ENCODE measurements around the gene INPP5A.
"Not testable (repeated sequence)": the region's sequence is repeated elsewhere in the genome, so short reads cannot be mapped to it uniquely, and the experiment has no call there.

Gene INPP5A

DNA sequence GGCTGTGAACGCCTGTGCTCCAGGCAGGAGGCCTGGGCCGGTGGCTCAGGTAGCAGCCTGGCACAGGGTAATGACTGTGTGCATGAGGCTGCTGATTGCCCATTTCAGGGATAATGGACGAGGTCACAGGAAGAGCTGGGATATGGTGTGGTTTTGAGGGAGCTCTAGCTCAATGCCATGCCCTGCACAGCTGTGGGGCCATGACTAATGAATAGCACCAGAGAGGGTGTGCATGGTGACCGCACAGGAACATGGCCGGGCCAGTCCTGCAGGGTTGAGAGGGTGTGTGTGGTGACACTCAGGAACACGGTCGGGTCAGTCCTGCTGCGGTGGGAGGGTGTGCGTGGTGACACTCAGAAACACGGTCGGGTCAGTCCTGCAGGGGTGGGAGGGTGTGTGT, 226.5 kb downstream of the INPP5A start:
- no peak for DNase-seq (ENCODE audit: low spot score)

DNA sequence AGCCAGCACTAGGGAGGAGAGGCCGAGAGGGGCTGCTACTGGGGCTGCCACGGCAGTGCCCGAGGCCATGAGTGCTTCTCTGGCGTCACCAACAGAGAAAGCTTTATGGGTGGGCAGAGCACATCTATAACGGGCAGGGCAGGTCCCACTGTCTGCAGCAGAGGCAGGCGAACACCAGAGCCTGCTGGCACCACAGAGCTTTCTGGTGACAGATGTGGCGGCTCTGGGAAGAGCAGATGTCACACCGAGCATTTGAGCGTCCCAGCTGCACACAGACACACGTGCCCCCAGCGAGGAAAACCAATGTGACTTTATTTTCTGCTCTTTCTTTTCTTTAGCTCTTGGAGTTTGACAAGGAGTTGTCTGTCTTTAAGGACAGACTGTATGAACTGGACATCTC, 227.8 kb downstream of the INPP5A start:
- no peak for DNase-seq (ENCODE audit: low spot score)

DNA sequence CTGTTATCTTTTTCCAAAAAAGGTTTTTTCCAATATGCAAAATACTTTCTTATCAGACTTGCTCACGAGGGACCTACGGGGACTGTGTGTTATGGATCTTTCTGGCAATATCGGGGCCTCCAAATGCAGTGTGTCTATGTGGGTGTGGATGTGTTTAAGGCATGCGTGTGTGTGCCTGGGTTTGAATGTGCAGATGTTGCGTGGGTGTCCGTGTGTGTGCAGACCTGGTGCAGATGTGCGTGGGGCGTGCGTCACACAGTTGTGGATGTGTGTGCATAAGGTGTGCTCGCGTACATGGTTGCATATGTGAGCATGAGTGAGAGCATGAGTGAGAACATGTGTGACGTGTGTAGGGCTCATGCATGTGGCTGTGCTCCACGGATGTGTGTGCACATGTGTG, 228.7 kb downstream of the INPP5A start:
- DNase-seq (ENCODE audit: low spot score), result no peak

DNA sequence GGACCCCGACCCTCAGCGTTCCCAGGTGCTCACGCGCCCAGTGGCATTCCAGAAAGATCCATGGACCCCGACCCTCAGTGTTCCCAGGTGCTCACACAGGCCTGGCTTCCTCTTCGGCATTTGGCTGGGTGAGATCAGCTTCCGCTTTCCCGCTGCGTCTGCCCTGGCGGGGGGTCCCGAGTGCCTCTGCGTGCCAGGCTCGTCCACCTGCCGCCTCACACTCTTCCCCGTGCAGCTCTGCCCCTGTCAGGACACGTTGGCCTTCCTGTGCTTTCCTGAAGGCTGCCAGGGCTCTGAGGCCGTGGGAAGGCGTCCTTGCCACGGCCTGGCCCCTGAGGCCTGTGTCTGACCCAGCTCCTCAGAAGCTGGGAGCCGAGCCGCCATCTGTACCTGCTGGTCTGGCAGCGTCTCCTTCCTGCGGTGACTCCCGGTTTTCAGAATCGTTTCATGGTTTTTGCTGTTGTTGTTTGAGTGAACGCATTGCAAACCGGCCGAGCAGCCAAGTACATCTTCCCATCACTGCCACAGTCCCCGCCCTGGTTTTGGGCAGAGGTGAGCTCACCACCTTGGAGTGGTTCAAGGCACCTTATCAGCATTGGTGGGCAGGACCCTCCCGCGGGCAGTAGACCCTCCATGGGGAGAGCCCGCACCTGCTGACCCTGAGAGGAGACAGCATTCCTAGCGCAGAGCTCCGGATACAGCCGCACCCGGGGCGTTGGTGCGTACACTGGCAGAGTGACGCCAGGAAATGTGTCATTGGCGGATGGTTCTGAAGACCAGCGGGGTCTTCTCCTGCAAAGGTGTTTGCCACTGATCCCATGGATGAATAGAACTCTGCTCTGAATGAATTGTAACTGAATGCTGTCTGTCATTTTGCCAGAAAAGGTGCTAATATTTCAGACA, 231.0 kb downstream of the INPP5A start:
- DNase-seq (ENCODE audit: low spot score), result no peak

DNA sequence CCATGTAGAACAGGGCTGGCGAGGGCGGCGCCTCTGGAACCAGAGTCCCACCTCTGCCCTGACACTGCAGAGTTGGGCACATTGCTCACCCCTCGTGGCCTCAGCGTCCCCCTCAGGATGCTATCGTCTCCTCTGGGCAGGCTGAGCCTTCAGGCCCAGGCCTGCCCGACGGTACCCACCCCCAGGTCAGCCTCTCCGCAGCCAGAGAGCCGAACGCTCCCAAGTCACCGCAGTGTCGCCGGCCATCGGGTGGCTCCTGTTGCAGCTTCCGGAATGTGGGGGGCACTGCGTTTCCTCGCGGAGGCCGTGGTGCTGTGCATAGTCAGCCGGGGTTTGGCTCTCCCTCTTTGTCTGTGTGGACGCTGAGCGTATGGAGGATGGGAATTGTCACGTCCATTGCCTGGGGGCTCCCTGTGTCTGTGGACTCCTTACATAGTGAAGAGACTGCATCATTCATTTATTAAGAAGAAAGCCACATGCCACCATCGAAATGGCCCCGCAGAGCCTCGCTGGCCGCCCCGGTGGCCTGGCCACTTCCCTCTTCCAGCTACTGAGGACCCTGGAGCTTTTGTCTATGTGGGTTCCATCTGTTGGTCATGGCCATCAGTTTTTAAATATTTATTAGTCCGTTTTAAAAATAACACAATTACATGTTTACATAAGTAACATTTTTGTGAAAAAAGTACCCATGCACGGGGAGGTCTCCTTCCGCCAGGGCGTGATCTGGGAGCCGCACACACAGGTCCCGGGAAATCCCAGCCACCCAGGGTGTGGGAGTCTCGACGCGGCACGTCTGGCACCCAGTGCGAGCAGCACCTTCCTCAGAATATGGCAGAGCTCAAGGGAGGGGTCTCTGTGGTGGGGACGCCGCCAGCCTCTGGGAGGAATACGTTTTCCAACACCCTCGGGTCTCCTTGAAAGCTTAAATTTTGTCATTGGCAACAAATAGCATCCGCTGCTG, 232.8 kb downstream of the INPP5A start:
- DNase-seq (ENCODE audit: low spot score), result no peak

DNA sequence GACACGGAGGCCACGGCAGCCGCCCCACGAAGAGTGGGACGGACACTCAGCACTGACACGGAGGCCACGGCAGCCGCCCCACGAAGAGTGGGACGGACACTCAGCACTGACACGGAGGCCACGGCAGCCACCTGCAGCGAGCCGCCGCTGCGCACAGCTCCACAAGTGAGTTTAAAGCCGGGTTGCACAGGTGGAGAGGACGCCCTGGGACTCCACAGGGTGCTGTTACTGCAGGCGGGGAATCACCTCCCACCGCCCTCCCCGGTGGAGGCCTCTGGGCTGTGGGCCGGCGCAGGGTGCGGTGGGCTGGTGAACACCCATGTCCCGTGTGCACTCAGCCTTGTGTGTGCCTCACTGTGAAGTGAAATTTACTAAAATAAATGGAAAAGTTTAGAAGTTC, 235.2 kb downstream of the INPP5A start:
- DNase-seq (ENCODE audit: low spot score), result not testable (repeated sequence)

DNA sequence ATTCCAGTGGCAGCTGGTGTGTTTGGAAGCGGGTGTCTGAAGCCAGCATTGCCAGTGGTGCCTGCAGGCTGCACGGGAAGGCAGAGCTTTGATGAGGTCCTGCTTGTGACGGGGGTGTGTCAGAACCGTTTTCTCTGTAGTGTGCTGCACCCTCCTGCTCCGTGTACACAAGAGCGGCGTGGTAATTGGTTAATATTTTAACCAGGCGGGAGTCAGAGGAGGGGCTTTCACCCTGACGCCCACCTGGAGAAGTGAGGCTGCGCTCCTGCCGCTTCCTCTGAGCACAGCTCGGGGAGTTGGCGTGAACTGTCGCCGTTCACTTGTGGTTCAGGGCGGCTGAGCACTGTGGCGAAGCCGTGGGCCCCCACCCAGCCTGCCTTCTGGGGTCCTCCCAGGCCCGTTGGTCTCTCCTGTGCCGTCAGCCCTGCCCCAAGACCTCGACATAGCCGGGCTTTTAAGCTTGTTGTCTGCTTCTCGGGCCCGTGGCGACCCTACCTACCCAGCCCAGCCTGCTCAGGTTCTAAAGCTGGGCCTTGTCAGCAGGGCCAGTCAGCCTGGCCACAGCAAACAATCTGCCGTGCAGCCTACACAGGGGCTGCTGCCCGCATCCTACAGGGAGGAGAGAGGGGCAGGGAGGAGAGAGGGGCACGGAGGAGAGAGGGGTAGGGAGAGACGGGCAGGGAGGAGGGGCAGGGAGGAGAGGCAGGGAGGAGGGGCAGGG, 236.8 kb downstream of the INPP5A start:
- DNase-seq (ENCODE audit: low spot score), result no peak

DNA sequence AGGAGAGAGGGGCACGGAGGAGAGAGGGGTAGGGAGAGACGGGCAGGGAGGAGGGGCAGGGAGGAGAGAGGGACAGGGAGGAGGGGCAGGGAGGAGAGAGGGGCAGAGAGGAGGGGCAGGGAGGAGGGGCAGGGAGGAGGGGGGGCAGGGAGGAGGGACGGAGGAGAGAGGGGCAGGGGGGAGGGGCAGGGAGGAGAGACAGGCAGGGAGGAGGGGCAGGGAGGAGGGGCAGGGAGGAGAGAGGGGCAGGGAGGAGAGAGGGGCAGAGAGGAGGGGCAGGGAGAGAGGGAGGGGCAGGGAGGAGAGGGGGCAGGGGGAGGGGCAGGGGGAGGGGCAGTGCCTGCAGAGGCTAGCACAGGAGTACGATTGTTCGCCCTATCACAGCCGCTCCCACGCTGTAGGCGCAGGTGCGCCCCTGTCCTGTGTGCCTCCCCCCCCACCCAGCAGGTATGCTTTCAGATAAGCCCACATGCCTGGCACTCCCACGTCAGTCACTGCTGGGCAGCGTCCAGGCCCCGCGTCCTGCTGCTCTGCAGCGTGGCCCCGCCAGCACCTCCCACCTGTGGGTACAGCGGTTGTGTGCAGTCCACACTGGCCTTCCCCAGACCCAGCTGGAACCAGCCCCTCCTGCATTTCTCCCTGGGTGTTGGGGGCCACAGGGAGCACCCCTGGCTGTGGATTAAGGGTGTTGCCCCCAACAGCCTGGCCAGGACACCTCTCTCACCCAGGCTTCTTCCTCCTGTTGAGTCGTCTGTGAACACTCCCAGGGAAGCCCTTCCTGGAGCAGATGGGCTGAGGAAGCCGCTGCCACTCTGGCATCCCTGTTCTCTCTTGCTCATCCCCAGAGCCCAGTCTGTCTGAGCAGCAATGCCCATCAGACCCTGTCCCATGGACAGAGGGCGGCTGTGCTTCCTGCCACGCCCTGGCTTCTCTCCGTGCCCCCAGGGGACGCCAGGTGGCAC, 237.6 kb downstream of the INPP5A start:
- no peak for DNase-seq (ENCODE audit: low spot score)

DNA sequence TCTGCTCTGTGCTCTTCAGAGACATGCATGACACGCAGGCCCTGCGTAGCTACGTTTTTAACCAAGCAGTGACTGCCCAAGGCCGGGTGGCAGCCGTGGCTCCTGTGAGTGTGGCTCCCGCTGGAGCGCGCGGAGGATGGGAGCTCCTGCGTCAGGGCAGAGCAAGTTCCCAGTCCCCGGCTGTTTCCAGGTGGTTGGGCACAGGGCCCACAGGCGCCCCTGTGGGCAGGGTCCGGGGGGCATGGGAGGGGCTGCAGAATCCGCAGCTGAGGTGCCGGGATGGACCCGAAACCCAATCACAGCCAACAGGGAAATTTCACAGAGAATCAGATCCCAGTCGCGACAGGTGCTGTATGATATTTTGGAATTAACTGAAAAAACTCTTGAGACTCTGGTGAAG, 238.6 kb downstream of the INPP5A start:
- DNase-seq (ENCODE audit: low spot score), result no peak

DNA sequence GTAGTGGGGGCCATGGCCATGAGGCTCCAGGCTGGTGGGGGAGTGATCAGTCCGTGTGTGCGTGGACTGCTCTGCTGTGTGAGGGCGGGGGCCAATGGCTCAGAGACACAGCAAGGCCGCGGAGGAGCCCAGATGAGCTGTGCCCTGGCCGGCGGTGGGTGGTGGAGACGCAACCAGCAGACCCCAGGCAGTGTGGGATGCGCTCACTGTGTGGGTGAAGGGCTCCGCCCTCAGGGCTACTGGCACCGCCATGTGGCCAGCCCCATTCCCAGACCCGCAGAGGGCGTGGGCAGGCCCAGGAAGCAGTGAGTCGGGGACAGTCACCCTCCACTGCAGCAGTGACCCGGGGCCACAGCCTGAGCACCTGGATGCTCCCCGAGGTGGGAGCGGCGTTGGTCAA, 239.2 kb downstream of the INPP5A start:
- DNase-seq (ENCODE audit: low spot score), result no peak

DNA sequence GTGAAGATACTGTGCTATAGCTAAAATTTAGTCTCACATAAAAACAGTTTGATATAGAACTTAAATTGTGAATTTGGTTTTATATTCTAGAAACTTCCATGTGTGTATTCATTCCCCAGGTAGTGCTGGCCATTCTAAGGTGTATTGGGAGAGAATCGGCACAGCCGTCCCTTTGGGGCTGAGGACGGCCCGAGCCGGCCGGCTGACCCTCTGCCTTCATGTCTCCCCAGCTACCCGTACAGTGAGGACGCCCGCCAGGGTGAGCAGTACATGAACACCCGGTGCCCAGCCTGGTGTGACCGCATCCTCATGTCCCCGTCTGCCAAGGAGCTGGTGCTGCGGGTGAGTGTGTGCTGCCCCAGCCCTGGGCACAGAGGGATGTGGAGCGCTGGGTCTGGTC, 239.9 kb downstream of the INPP5A start:
- DNase-seq (ENCODE audit: low spot score), result no peak

DNA sequence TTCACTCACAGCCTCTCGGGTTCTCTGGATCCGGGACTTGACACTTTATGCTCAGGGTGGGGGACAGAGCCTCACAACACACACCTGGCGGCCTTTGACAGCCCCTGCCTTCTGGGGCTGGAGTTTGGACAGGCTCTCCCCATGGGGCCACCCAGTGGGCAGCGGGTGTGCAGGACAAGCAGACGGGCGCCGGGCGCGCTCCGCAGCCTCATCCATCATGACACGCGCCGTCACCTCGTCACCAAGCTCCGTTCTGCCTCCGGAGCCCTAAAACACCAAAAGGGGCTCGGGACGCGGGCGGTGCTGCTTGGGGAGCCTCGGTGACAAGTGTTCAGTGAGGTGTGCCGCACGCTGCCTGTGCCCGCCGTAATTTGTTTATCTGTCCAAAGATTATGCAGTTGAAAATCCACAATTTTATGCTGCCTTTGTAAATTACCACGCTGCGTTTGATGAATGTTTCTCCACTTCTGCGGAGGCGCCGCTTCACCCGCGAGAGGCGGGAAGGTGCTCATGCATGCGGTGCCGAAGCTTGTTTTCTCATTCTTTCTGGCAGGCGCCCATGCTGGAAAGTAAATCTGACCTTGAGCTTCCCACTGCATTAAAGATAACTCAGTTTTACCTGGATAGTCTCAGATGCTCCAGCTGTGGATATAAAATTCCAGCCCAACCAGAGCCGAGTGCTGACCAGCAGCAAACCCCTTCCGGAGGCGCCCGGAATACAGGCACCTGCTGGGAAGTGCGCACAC, 242.1 kb downstream of the INPP5A start:
- no peak for DNase-seq (ENCODE audit: low spot score)

DNA sequence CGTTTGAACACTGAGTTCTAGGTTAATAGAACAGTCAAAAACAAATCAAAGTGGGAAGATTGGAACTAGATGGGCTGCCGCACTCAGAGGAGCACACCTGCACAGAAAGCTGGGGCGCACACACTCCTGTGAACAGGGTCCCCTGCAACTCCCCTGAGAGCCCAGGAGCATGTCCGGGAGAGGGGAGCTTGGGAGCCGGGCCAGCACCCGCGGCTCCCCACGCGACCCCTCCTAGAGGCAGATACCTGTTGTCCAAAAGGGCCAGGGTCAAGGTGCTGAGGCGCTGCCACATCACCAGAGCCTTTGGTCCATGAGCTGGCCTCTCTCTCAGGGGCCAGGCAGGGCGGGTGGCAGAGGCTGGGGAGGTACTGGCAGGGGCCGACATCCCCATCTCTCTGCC, 242.8 kb downstream of the INPP5A start:
- no peak for DNase-seq (ENCODE audit: low spot score)

DNA sequence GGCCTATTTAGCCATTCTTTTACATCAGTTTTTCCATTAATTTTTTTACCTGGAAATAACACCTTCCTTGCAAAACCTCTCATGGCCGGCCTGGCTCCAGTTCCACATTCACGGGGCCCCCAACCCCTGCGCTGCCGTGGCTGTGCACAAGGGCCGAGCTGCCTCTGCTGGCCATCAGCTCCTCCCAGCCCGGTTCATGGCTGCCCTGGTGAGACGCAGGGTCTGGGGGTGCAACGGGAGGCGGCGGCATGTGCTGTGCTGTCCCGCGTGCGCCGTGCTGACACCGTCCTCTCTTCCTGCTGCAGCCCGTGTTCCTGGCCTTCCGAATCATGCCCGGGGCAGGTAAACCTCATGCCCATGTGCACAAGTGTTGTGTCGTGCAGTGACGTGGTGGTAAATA, 244.0 kb downstream of the INPP5A start:
- no peak for DNase-seq (ENCODE audit: low spot score)

DNA sequence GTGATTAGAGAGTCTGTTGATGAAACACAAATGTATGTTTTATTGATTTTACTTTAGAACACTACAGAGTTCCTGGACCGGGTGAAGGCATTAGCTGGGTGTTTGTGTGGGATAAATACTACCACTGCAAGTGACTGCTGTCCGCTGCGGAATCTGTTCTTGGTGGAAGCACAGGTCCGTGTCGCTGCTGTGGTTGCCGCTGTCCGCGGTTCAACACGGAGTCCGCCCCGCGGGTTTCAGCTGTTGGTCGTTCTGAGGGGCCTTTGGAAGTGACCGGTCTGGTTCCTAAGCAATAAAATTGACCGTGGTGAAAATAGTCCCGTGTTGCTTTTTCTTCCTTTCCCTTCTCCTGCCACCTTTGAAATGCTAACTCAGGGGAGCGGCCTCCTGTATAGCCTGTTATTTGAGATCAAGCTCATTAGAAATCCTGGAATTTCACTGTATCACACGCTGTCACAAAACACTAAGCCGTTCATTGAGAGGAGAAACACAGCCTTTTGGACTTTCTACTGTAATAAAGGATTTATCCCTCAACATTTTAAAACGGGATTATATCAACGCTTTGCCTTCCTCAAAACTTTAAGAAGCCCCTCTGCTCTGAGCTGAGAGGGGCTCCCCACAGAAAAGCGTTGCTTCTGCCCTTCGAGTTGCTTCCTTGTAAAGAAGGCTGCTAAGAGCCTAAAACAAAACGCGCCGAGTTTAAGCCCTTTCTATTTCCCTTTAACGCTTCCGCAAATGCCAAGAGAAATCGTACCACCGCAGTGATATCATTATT, 245.8 kb downstream of the INPP5A start:
- DNase-seq (ENCODE audit: low spot score), result no peak

DNA sequence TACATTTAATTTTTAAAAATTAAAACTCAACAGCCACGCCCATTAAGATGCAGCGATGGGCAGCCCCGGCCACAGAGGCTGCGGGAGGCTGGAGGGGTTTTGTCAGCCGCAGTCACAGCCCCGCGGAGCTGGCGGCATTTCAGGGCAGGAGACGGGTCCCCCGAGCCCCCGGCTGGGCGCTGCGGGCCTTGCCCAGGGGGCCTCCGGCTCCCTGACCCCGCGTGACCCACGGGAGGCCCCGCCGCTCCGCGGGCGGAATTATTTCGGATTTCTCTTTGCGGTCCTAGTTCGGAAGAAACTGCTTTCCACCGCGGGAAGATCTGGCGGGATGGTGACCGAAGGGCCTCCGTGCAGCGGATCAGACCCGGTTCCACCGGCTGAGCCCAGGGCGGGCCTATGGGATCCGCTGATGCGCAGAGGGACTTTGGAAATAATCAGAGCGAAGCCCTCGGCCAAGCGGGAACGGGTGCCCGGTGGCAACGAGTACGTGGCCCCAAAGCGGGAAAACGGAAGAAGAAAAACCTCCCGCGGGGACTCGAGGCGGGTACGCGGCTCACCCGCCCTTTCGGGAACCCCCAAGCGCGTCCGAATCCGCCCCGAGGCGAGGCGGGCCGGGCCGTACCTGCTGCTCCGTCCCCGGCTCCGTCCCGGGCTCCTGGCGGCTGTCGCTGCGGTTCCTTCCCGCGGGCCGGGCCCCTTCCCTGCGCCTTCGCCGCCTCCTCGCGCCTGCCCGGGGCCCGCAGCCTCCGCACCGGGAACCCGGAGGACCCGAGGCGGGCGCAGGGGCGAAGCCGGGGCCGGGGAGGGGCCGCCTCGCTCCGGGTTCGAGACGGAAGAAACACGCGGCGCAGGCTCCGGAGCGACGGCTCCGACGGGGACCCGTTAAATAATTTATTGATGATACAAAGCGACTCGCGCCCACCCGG, 246.6 kb downstream of the INPP5A start:
- DNase-seq (ENCODE audit: low spot score), result no peak

DNA sequence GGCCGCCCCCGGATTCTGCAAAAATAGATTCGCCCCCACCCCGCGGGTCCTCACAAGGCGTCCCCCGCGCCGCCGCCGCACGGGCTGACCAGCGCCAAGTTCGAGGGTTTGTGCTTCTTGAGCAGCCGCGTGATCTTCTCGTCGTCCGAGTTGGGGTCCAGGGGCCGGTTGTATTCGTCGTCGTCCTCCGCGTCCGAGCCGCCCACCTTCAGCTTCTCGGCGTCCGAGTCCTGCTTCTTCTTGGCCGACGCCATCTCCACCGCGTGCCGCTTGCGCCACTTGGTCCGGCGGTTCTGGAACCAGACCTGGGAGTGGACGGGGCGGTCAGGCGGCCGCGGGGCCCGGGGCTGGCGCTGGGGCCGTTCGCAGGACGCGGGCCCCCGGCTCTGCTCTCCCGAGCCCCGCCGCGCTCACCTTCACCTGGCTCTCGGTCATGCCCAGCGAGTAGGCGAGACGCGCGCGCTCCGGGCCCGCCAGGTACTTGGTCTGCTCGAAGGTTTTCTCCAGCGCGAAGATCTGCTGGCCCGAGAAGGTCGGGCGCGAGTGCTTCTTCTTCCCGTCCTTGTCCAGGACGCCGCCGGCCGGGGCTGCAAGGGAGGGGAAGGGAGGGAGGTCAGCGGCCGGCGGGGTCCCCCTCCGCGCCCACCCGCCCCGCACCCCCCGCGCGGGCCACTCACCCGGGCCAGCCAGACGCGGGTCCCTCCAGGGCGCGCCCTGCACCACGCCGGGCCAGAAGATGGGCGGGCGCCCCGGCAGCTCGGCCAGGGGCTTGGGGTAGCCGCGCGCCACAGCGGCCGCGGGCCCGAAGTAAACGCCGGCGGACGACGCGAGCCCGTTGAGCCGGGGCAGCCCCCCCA, 247.5 kb downstream of the INPP5A start:
- DNase-seq (ENCODE audit: low spot score), result no peak

Data from kidney capillary endothelial cell (primary cell).